ENCODE results near the gene ADAP2. TPM values are rescaled to one million over a fixed set of nuclear protein-coding genes. Genes with fewer than 3 reads are reported as not detected.
"Not testable (repeated sequence)": the region's sequence is repeated elsewhere in the genome, so short reads cannot be mapped to it uniquely, and the experiment has no call there.

ADAP2 gene
- total RNA-seq, 2 donors from 2014 or later = 11.0 to 19.4 TPM

GRCh38 chr17:30928584-30928983 lies 6.8 kb downstream of the ADAP2 start:
- intact Hi-C loops (cut with DNase I) = no loop called here
- DNase-seq (no peak), ATAC-seq (no peak)

GRCh38 chr17:30929081-30929633 lies 7.4 kb downstream of the ADAP2 start:
- DNase-seq = no peak
- intact Hi-C loops (cut with DNase I) = no loop called here

GRCh38 chr17:30929861-30930260 lies 8.1 kb downstream of the ADAP2 start:
- ATAC-seq; intact Hi-C loops (cut with DNase I); DNase-seq: not testable (repeated sequence)

More at GRCh38 chr17:30929081-30929633, 7.4 kb downstream of the ADAP2 start:
- ATAC-seq = no peak

GRCh38 chr17:30930495-30930894 lies 8.8 kb downstream of the ADAP2 start:
- intact Hi-C loops (cut with DNase I) = no loop called here
- DNase-seq = no peak
- ATAC-seq = no peak

- ATAC-seq; intact Hi-C loops (cut with DNase I); DNase-seq: not testable (repeated sequence)
Measured at GRCh38 chr17:30931582-30931981, 9.8 kb downstream of the ADAP2 start.

- DNase-seq = no peak
- ATAC-seq = no peak
Measured at GRCh38 chr17:30933966-30934365, 12.2 kb downstream of the ADAP2 start.

GRCh38 chr17:30939051-30939689 lies 17.4 kb downstream of the ADAP2 start:
- intact Hi-C loops (cut with DNase I) = no loop called here
- ATAC-seq (peak in 1 of 2 donors; percentile 26), DNase-seq (no peak)

More at GRCh38 chr17:30933966-30934365, 12.2 kb downstream of the ADAP2 start:
- intact Hi-C loops (cut with DNase I) = no loop called here

GRCh38 chr17:30942308-30943079 lies 20.7 kb downstream of the ADAP2 start:
- ATAC-seq = no peak
- intact Hi-C loops (cut with DNase I) = no loop called here
- DNase-seq = no peak

- DNase-seq = no peak
- intact Hi-C loops (cut with DNase I) = no loop called here
- no peak for ATAC-seq
Measured at GRCh38 chr17:30947796-30948195, 26.1 kb downstream of the ADAP2 start.

- no peak for DNase-seq
- intact Hi-C loops (cut with DNase I) = no loop called here
- no peak for ATAC-seq
Measured at GRCh38 chr17:30950189-30950588, 28.4 kb downstream of the ADAP2 start.

- intact Hi-C loops (cut with DNase I) = no loop called here
Measured at GRCh38 chr17:30950669-30951399, 29.1 kb downstream of the ADAP2 start.

GRCh38 chr17:30952638-30953393 lies 31.1 kb downstream of the ADAP2 start:
- DNase-seq (no peak), ATAC-seq (peak in 1 of 2 donors; percentile 48)
- intact Hi-C loops (cut with DNase I) = no loop called here

More at GRCh38 chr17:30950669-30951399, 29.1 kb downstream of the ADAP2 start:
- peak; percentile 77 to 83 for ATAC-seq
- peak; percentile 69 for DNase-seq

- intact Hi-C loops (cut with DNase I) = no loop called here
- no peak for DNase-seq
- peak in 1 of 2 donors; percentile 29 for ATAC-seq
Measured at GRCh38 chr17:30954046-30954830, 32.5 kb downstream of the ADAP2 start.

GRCh38 chr17:30956764-30957374 lies 35.1 kb downstream of the ADAP2 start:
- intact Hi-C loops (cut with DNase I) = no loop called here
- ATAC-seq (peak; percentile 21 to 59), DNase-seq (no peak)

GRCh38 chr17:30957741-30958140 lies 36.0 kb downstream of the ADAP2 start:
- ATAC-seq (no peak), DNase-seq (no peak)
- intact Hi-C loops (cut with DNase I) = no loop called here

- intact Hi-C loops (cut with DNase I) = no loop called here
- ATAC-seq (no peak), DNase-seq (no peak)
Measured at GRCh38 chr17:30958187-30958586, 36.4 kb downstream of the ADAP2 start.

All from left cardiac atrium (tissue), 4 donors.